Glutamatergic neuron (in vitro differentiated cells): ENCODE measurements around the gene CPSF3. TPM values are rescaled to one million over a fixed set of nuclear protein-coding genes. Genes with fewer than 3 reads are reported as not detected.
A peak's percentile ranks its signal among the peaks of the same experiment; 100 is the strongest.

Source experiments
- DNase-seq: peaks from one replicate; pipeline ENCODE4 v3.0.0; 2022
- H3K27ac Mint-ChIP-seq: one replicate; pipeline ENCODE4 v1.8.0; 2020; ENCODE audit warnings: mild to moderate bottlenecking, mixed read lengths, inconsistent platforms; ENCODE audit not compliant: unreplicated experiment
- H3K27me3 Mint-ChIP-seq: one replicate; pipeline ENCODE4 v1.8.0; 2020; ENCODE audit warnings: mild to moderate bottlenecking, moderate library complexity, mixed read lengths, inconsistent platforms; ENCODE audit not compliant: unreplicated experiment
- H3K36me3 Mint-ChIP-seq: one replicate; pipeline ENCODE4 v1.8.0; 2020; ENCODE audit warnings: mild to moderate bottlenecking, mixed read lengths, inconsistent platforms; ENCODE audit not compliant: unreplicated experiment
- H3K4me1 Mint-ChIP-seq: one replicate; pipeline ENCODE4 v1.8.0; 2020; ENCODE audit warnings: mild to moderate bottlenecking, low read depth, mixed read lengths, inconsistent platforms; ENCODE audit not compliant: unreplicated experiment
- H3K4me3 Mint-ChIP-seq: one replicate; pipeline ENCODE4 v1.8.0; 2020; ENCODE audit warnings: mild to moderate bottlenecking, mixed read lengths, inconsistent platforms; ENCODE audit not compliant: unreplicated experiment
- H3K9me3 Mint-ChIP-seq: one replicate; pipeline ENCODE4 v1.8.0; 2020; ENCODE audit warnings: mild to moderate bottlenecking, moderate library complexity, mixed read lengths, inconsistent platforms; ENCODE audit not compliant: unreplicated experiment
- CTCF ChIP-seq: fragments of 200-600 bp; sonication (generic); IDR thresholded peaks from one replicate; pipeline ENCODE4 v1.5.0; 2021; ENCODE audit not compliant: partially characterized antibody, unreplicated experiment
- total RNA-seq: library from RNA; stranded (reverse); fragmentation: NEBNext Ultra II Directional; extraction: Animal tissue kit (Norgen Biotek cat#: 25700); gene quantifications from one replicate; pipeline ENCODE4 v1.2.1, GENCODE V29; 2021; ENCODE audit not compliant: unreplicated experiment

The CPSF3 gene
- total RNA-seq, 1 donor from 2014 or later = 33.3 TPM

GRCh38 chr2:9483107-9483506 lies 59.7 kb downstream of the CPSF3 start:
- no peak for DNase-seq
- H3K4me3 Mint-ChIP-seq = no peak overlapping the region
- peaks cover 2% of the 10 kb centered on the region for H3K27me3 Mint-ChIP-seq
- no peaks in the 10 kb centered on the region for H3K4me1 Mint-ChIP-seq
- no peaks in the 10 kb centered on the region for H3K9me3 Mint-ChIP-seq
- no peak overlapping the region for H3K27ac Mint-ChIP-seq
- no peak for TF ChIP-seq CTCF
- no peaks in the 10 kb centered on the region for H3K36me3 Mint-ChIP-seq

DNA sequence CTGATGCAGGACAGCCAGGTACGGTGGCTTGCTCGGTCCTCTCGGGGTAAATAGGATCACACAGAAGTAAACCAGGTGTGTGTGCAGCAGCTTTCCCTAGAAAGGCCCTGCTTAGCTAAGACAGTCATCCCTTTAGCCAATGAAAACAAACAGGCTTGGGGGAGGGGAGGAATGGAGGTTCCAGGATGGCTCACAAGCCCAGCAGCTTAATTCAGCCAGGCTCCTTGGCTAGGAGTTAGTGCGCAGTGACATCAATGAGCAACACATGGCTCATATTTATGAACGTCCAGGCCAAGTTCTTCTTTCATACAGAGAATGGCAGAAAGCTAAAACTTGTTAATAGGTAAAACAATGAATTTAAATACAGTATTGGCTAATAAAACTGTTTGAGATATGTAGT lies 61.1 kb downstream of the CPSF3 start:
- no peak overlapping the region for H3K27ac Mint-ChIP-seq
- H3K27me3 Mint-ChIP-seq = peaks cover 2% of the 10 kb centered on the region
- no peaks in the 10 kb centered on the region for H3K36me3 Mint-ChIP-seq
- H3K4me3 Mint-ChIP-seq = no peak overlapping the region
- no peak for DNase-seq
- H3K9me3 Mint-ChIP-seq = no peaks in the 10 kb centered on the region
- no peak for TF ChIP-seq CTCF
- no peaks in the 10 kb centered on the region for H3K4me1 Mint-ChIP-seq

DNA sequence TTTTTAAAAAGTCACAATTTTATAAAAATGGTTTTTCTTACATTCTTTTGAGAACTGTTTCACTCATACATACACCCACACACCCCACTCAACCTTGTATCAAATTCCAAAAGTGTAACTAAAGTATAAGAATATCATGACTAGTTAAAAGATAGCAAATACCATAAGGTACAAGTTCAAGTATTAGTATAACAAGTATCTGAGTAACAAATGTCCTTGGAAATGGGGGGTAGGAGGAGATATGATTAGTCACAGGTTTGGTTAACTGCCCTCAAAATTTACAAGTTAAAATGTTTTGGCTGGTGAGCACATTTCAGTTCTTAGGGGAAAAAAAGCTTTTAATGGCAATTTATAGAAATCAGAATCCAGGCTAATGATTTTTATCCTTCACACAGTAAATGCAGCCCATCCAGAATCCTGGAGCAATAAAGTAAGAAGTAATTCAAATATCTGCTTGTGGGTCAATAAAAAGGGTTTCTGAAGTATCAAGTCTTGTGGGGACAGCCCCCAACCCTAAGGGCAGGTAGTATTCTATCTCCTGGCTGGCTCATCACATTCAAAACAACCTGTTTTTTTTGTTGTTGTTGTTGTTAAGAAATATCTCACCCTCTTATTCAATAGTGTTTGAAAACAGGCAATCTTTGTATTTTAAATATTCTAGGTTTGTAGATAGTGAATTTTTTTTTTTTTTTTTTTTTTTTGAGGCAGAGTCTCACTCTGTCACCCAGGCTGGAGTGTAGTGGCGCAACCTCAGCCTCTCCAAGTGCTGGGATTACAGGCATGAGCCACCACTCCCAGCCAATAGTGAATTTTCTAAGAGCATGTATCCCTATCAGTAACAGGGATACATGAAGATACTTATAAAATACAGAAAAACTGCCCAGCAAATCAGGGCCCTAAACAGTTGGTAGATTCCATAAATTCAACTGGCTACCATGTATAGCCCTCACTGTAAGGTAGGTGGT lies 65.4 kb downstream of the CPSF3 start:
- DNase-seq = no peak
- H3K4me1 Mint-ChIP-seq = peaks cover 9% of the 10 kb centered on the region
- H3K9me3 Mint-ChIP-seq = no peaks in the 10 kb centered on the region
- no peak overlapping the region for H3K27ac Mint-ChIP-seq
- TF ChIP-seq CTCF = no peak
- no peaks in the 10 kb centered on the region for H3K36me3 Mint-ChIP-seq
- H3K4me3 Mint-ChIP-seq = no peak overlapping the region
- no peaks in the 10 kb centered on the region for H3K27me3 Mint-ChIP-seq

GRCh38 chr2:9490789-9491188 lies 67.3 kb downstream of the CPSF3 start:
- Mint-ChIP-seq H3K27me3 (no peaks in the 10 kb centered on the region), H3K4me3 (no peak overlapping the region), H3K36me3 (no peaks in the 10 kb centered on the region), H3K27ac (peak overlapping the region; percentile 52), H3K9me3 (no peaks in the 10 kb centered on the region), H3K4me1 (peaks cover 9% of the 10 kb centered on the region)
- DNase-seq = no peak
- no peak for TF ChIP-seq CTCF

DNA sequence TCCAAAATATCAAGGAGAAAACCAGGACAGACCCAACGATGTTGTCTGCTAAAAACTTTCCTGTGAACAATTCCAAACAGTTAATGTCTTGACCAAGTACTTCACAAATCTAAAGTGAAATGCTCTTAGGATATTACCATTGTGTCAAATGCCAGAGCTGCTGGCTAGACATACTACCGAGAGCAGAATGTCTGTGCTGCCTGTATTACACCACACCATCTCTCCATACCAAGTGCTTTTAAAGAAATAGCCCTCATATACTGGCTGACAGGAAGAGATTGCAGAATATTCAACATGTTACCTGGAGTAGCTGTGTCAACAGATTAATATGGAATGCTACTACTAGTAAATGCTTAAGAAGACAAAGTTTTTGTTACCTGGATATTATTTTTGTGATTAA lies 69.5 kb downstream of the CPSF3 start:
- Mint-ChIP-seq H3K9me3 (peaks cover 2% of the 10 kb centered on the region), H3K4me1 (peaks cover 9% of the 10 kb centered on the region), H3K27ac (no peak overlapping the region), H3K4me3 (no peak overlapping the region), H3K36me3 (no peaks in the 10 kb centered on the region), H3K27me3 (no peaks in the 10 kb centered on the region)
- no peak for DNase-seq
- TF ChIP-seq CTCF = no peak
